ENCODE data around the gene ANKS3. TPM values are rescaled to one million over a fixed set of nuclear protein-coding genes. Genes with fewer than 3 reads are reported as not detected.

ANKS3 gene
- total RNA-seq, 2 donors from 2014 or later: 18.0 to 20.6 TPM

- Mint-ChIP-seq H3K27ac (peak overlapping the region; percentile 58), H3K9me3 (no peaks in the 10 kb centered on the region), H3K4me3 (peak overlapping the region; percentile 87 to 97), H3K27me3 (ENCODE audit: low read depth) (no peaks in the 10 kb centered on the region), H3K4me1 (ENCODE audit: low read depth) (peaks cover 25% of the 10 kb centered on the region), H3K36me3 (ENCODE audit: insufficient read depth in 2 of 2) (peaks cover 0 to 3% of the 10 kb centered on the region in 2 donors)
- ATAC-seq (replicated peaks in 1 of 2): no peak
- DNase-seq: no peak
Measured at GRCh38 chr16:4733211-4733742, 794 bp downstream of the ANKS3 start.

- Mint-ChIP-seq H3K27ac (no peak overlapping the region), H3K4me3 (no peak overlapping the region), H3K9me3 (no peaks in the 10 kb centered on the region), H3K27me3 (ENCODE audit: low read depth) (no peaks in the 10 kb centered on the region), H3K4me1 (ENCODE audit: low read depth) (peaks cover 17% of the 10 kb centered on the region), H3K36me3 (ENCODE audit: insufficient read depth in 2 of 2) (peaks cover 0 to 3% of the 10 kb centered on the region in 2 donors)
- ATAC-seq (replicated peaks in 1 of 2): no peak
- DNase-seq: no peak
Measured at GRCh38 chr16:4729876-4730275, 4.2 kb downstream of the ANKS3 start.

GRCh38 chr16:4728676-4729075, 5.4 kb downstream of the ANKS3 start:
- Mint-ChIP-seq H3K4me3 (no peak overlapping the region), H3K27ac (no peak overlapping the region), H3K4me1 (ENCODE audit: low read depth) (peaks cover 16% of the 10 kb centered on the region), H3K27me3 (ENCODE audit: low read depth) (no peaks in the 10 kb centered on the region), H3K36me3 (ENCODE audit: insufficient read depth in 2 of 2) (peaks cover 0 to 3% of the 10 kb centered on the region in 2 donors), H3K9me3 (no peaks in the 10 kb centered on the region)
- no peak for ATAC-seq (replicated peaks in 1 of 2)
- no peak for DNase-seq

- H3K9me3 Mint-ChIP-seq: no peaks in the 10 kb centered on the region
- no peak for ATAC-seq (replicated peaks in 1 of 2)
- no peaks in the 10 kb centered on the region for H3K4me1 Mint-ChIP-seq (ENCODE audit: low read depth)
- H3K27me3 Mint-ChIP-seq (ENCODE audit: low read depth): no peaks in the 10 kb centered on the region
- no peak overlapping the region for H3K4me3 Mint-ChIP-seq
- H3K36me3 Mint-ChIP-seq (ENCODE audit: insufficient read depth in 2 of 2): peaks cover 0 to 5% of the 10 kb centered on the region in 2 donors
- no peak for DNase-seq
- H3K27ac Mint-ChIP-seq: no peak overlapping the region
Measured at GRCh38 chr16:4726616-4727015, 7.5 kb downstream of the ANKS3 start.

- H3K4me3 Mint-ChIP-seq: no peak overlapping the region
- H3K27me3 Mint-ChIP-seq (ENCODE audit: low read depth): no peaks in the 10 kb centered on the region
- no peak for DNase-seq
- H3K27ac Mint-ChIP-seq: no peak overlapping the region
- peaks cover 0 to 1% of the 10 kb centered on the region in 2 donors for H3K36me3 Mint-ChIP-seq (ENCODE audit: insufficient read depth in 2 of 2)
- ATAC-seq (replicated peaks in 1 of 2): no peak
- no peaks in the 10 kb centered on the region for H3K9me3 Mint-ChIP-seq
- no peaks in the 10 kb centered on the region for H3K4me1 Mint-ChIP-seq (ENCODE audit: low read depth)
Measured at GRCh38 chr16:4724661-4725270, 9.3 kb downstream of the ANKS3 start.

GRCh38 chr16:4723071-4723767, 10.9 kb downstream of the ANKS3 start:
- H3K27ac Mint-ChIP-seq: no peak overlapping the region
- no peak for ATAC-seq (replicated peaks in 1 of 2)
- H3K9me3 Mint-ChIP-seq: no peaks in the 10 kb centered on the region

GRCh38 chr16:4718466-4718865, 15.6 kb downstream of the ANKS3 start:
- H3K27ac Mint-ChIP-seq: no peak overlapping the region
- H3K4me1 Mint-ChIP-seq (ENCODE audit: low read depth): no peaks in the 10 kb centered on the region
- H3K9me3 Mint-ChIP-seq: no peaks in the 10 kb centered on the region
- peaks cover 0 to 1% of the 10 kb centered on the region in 2 donors for H3K36me3 Mint-ChIP-seq (ENCODE audit: insufficient read depth in 2 of 2)
- DNase-seq (no peak), ATAC-seq (replicated peaks in 1 of 2) (no peak)
- no peaks in the 10 kb centered on the region for H3K27me3 Mint-ChIP-seq (ENCODE audit: low read depth)
- H3K4me3 Mint-ChIP-seq: no peak overlapping the region

More at GRCh38 chr16:4723071-4723767, 10.9 kb downstream of the ANKS3 start:
- Mint-ChIP-seq H3K4me3 (no peak overlapping the region), H3K4me1 (ENCODE audit: low read depth) (no peaks in the 10 kb centered on the region), H3K36me3 (ENCODE audit: insufficient read depth in 2 of 2) (peaks cover 0 to 1% of the 10 kb centered on the region in 2 donors), H3K27me3 (ENCODE audit: low read depth) (no peaks in the 10 kb centered on the region)
- no peak for DNase-seq

- no peak overlapping the region for H3K4me3 Mint-ChIP-seq
- no peaks in the 10 kb centered on the region for H3K9me3 Mint-ChIP-seq
- H3K27ac Mint-ChIP-seq: no peak overlapping the region
- no peak for ATAC-seq (replicated peaks in 1 of 2)
- DNase-seq: no peak
- no peaks in the 10 kb centered on the region for H3K27me3 Mint-ChIP-seq (ENCODE audit: low read depth)
- H3K4me1 Mint-ChIP-seq (ENCODE audit: low read depth): no peaks in the 10 kb centered on the region
- peaks cover 0 to 3% of the 10 kb centered on the region in 2 donors for H3K36me3 Mint-ChIP-seq (ENCODE audit: insufficient read depth in 2 of 2)
Measured at GRCh38 chr16:4714996-4715395, 19.1 kb downstream of the ANKS3 start.

- H3K27me3 Mint-ChIP-seq (ENCODE audit: low read depth): no peaks in the 10 kb centered on the region
- DNase-seq (no peak), ATAC-seq (replicated peaks in 1 of 2) (no peak)
- H3K4me1 Mint-ChIP-seq (ENCODE audit: low read depth): no peaks in the 10 kb centered on the region
- no peak overlapping the region for H3K4me3 Mint-ChIP-seq
- no peaks in the 10 kb centered on the region for H3K9me3 Mint-ChIP-seq
- peaks cover 0 to 8% of the 10 kb centered on the region in 2 donors for H3K36me3 Mint-ChIP-seq (ENCODE audit: insufficient read depth in 2 of 2)
- no peak overlapping the region for H3K27ac Mint-ChIP-seq
Measured at GRCh38 chr16:4713663-4714501, 20.2 kb downstream of the ANKS3 start.

GRCh38 chr16:4709481-4709880, 24.6 kb downstream of the ANKS3 start:
- ATAC-seq (replicated peaks in 1 of 2) (no peak), DNase-seq (no peak)
- H3K4me1 Mint-ChIP-seq (ENCODE audit: low read depth): no peaks in the 10 kb centered on the region
- no peak overlapping the region for H3K4me3 Mint-ChIP-seq
- no peaks in the 10 kb centered on the region for H3K9me3 Mint-ChIP-seq
- no peak overlapping the region for H3K27ac Mint-ChIP-seq
- peaks cover 3 to 15% of the 10 kb centered on the region in 2 donors for H3K36me3 Mint-ChIP-seq (ENCODE audit: insufficient read depth in 2 of 2)
- no peaks in the 10 kb centered on the region for H3K27me3 Mint-ChIP-seq (ENCODE audit: low read depth)

- no peak overlapping the region for H3K4me3 Mint-ChIP-seq
- H3K27me3 Mint-ChIP-seq (ENCODE audit: low read depth): no peaks in the 10 kb centered on the region
- H3K4me1 Mint-ChIP-seq (ENCODE audit: low read depth): no peaks in the 10 kb centered on the region
- H3K9me3 Mint-ChIP-seq: no peaks in the 10 kb centered on the region
- DNase-seq (no peak), ATAC-seq (replicated peaks in 1 of 2) (no peak)
- no peak overlapping the region for H3K27ac Mint-ChIP-seq
- peaks cover 3 to 12% of the 10 kb centered on the region in 2 donors for H3K36me3 Mint-ChIP-seq (ENCODE audit: insufficient read depth in 2 of 2)
Measured at GRCh38 chr16:4706871-4707270, 27.2 kb downstream of the ANKS3 start.

GRCh38 chr16:4704913-4705312, 29.2 kb downstream of the ANKS3 start:
- no peaks in the 10 kb centered on the region for H3K9me3 Mint-ChIP-seq
- H3K4me1 Mint-ChIP-seq (ENCODE audit: low read depth): peaks cover 9% of the 10 kb centered on the region
- no peak overlapping the region for H3K4me3 Mint-ChIP-seq
- H3K27ac Mint-ChIP-seq: no peak overlapping the region
- peaks cover 3 to 12% of the 10 kb centered on the region in 2 donors for H3K36me3 Mint-ChIP-seq (ENCODE audit: insufficient read depth in 2 of 2)
- no peaks in the 10 kb centered on the region for H3K27me3 Mint-ChIP-seq (ENCODE audit: low read depth)
- DNase-seq (no peak), ATAC-seq (replicated peaks in 1 of 2) (no peak)

GRCh38 chr16:4704491-4704890, 29.6 kb downstream of the ANKS3 start:
- no peaks in the 10 kb centered on the region for H3K9me3 Mint-ChIP-seq
- H3K4me1 Mint-ChIP-seq (ENCODE audit: low read depth): peaks cover 13% of the 10 kb centered on the region
- peaks cover 3 to 12% of the 10 kb centered on the region in 2 donors for H3K36me3 Mint-ChIP-seq (ENCODE audit: insufficient read depth in 2 of 2)
- ATAC-seq (replicated peaks in 1 of 2) (no peak), DNase-seq (no peak)
- no peaks in the 10 kb centered on the region for H3K27me3 Mint-ChIP-seq (ENCODE audit: low read depth)
- no peak overlapping the region for H3K27ac Mint-ChIP-seq
- no peak overlapping the region for H3K4me3 Mint-ChIP-seq

Data from activated T-cell treated with anti-CD3 and anti-CD28 coated beads, Interleukin-2, amount 50 U/mL, for 72 hours (primary cell).